ENCODE results near the gene KRR1.
"Not testable (repeated sequence)": the region's sequence is repeated elsewhere in the genome, so short reads cannot be mapped to it uniquely, and the experiment has no call there.

GRCh38 chr12:75457866-75458265 is 53.5 kb downstream of the KRR1 start:
- TF ChIP-seq CTCF (IDR thresholded peaks at IDR 0.05 in 4 of 5, conservative IDR thresholded peaks at IDR 0.05 in 1 of 5); POLR2A (IDR thresholded peaks at IDR 0.05): not testable (repeated sequence)

All from gastrocnemius medialis (tissue), 4 donors.